Stimulated activated CD8-positive, alpha-beta memory T cell treated with anti-CD3 and anti-CD28 coated beads, Interleukin-7, amount 100 ng/mL, for 4 hours (primary cell): Measurements from ENCODE around the gene GARS1.

Source experiments
- DNase-seq, 2 donors: peaks; one replicate each; pipeline ENCODE4 v3.0.0-alpha.2; 2020; ENCODE audit warnings: low read depth in 2 of 2

GARS1 gene

DNA sequence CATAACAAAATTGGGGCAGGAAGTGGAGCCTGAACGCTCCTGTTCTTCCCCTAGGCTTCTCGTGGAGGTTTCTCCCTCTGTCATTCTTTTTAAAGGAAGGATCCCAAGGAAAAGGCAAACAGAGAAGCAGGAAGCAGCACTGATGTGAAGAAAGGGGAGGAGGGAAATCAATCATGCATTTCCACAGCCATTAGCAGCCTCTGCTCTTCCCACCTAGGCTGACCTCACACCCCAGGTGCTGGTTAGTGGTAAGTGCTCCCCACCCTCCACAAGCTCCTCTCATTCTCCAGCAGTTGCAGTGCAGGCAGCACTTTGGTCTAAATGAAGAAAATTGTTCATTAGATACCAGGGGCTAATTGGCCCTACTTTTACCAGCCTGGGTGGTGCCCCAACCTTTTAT lies 85.0 kb downstream of the GARS1 start:
- DNase-seq, result no peak

DNA sequence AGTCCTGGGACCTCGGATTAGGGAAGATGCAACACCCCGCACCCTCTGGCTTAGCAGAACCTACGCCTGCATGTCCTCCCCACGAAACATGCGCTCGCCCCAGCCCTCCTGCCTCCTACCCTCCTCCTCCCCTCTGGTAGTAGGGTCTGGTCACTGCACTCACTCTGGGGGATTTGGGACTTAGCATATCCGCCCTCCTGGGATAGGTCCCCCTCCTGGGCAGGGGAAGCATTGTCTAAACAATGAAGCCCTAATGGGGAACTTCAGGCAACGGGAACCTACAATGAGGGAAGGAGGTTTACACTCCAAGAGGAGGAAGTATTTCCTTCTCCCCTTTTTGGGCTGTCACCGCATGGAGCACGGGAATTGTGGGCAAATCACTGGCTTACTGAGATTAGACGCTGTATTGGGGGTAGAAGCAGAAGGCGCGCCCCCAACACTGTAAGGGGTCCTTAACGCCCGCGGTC lies 86.7 kb downstream of the GARS1 start:
- no peak for DNase-seq

DNA sequence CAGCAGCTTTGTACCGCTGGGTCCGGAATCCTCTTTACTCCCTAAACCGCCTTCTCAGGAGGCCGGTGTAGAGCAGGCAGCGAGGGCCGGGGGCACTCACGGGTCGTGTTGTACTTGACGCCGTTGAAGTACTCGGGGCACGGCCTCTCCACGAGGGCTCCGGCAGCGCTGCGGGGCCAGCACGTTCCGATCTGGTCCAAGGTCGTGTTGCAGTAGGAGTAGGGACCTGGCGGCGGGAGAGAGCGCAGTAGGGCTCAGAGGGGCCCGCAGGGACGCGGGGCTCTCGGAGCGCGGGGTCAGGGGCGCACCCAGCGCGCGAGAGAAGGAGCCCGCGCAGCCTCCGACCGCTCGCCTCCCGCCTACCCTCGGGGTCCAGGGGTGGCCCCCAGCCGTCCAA lies 87.1 kb downstream of the GARS1 start:
- DNase-seq, result no peak

DNA sequence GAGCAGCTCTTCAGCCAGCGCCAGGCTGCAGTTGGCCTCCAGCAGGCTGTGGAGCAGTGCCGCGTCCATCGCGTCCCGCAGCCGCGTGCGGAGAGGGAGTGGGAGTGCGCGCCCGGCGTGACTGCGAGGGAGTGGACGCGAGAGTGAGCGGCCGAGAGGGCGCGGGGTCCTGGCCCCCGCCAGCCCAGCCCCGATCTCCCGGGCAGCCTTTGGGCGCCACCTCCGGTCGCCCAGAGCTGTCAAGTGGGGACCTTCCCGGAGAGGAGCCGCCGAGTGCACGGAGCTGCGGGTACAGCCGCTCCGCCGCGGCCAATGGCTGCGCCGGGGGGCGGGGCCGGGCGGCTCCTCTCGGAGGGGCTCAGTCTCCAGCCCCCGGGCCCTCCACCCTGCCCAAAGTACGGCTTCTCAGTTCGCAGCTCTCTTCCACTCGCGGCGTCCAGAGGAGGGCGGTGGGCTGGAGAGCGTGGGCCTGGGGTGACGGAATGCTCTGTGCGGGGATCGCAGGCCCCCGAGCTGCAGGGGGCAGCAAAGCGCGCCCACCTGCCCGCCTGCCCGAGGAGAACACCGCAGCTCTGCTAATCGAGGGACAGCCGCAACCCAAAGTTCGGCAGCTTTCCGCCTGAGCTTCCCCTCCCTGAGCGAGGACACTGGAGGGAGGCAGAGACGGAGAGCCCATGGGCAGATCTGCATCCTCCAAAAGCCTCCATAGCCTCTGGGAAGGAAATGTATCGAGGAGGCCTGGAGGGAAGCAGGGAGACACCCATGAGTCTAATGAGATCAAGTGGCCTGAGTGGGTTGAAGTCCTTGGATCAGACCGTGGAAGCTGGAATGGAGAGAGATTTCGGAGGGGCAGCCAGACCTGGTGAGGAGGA lies 87.8 kb downstream of the GARS1 start, which contains the start of gene CRHR2:
TSS of gene CRHR2 (minus strand) at position 245 of the 872 bp plus-strand sequence. CDS start at position 69, 176 bp downstream.
- DNase-seq, result peak in 1 of 2 donors; percentile 13

DNA sequence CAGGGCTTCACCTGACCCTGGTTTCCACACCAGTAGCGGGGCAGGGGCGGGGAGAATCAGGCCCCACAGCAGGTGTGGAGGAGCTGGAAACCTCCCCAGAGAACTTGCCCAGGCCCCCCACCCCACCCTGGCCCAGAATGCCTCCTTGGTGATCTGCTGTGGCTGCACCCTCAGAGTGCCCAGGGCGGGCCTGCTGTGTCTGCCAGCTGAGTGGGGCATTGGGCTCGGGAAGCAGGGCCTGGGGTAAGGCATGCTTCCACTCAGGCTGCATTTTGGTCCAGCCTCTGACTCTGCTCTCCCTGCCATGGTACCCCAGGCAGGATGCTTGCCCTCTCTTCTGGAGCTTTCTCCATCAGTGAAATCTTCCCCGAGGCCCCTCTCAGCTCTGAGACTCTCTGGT lies 88.6 kb downstream of the GARS1 start:
- no peak for DNase-seq
